ENCODE measurements around the gene SPSB1.

Gene SPSB1

DNA sequence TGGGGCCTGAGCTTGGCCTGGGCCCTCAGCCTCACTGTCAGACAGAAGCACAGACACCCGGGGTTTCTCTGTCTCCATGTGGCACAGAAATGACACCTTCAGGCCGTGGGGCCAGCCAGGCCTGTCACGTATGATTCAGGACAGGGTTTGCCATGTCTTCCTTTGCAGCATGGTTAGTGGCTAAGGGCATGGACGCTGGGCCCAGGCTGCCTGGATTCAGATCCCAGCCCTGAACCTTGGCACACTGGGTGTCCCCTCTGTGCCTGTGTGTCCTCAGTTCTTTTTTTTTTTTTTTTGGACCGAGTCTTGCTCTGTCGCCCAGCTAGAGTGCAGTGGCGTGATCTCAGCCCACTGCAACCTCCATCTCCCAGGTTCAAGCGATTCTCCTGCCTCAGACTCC, 73.6 kb downstream of the SPSB1 start:
- TF ChIP-seq, protein P1, sequence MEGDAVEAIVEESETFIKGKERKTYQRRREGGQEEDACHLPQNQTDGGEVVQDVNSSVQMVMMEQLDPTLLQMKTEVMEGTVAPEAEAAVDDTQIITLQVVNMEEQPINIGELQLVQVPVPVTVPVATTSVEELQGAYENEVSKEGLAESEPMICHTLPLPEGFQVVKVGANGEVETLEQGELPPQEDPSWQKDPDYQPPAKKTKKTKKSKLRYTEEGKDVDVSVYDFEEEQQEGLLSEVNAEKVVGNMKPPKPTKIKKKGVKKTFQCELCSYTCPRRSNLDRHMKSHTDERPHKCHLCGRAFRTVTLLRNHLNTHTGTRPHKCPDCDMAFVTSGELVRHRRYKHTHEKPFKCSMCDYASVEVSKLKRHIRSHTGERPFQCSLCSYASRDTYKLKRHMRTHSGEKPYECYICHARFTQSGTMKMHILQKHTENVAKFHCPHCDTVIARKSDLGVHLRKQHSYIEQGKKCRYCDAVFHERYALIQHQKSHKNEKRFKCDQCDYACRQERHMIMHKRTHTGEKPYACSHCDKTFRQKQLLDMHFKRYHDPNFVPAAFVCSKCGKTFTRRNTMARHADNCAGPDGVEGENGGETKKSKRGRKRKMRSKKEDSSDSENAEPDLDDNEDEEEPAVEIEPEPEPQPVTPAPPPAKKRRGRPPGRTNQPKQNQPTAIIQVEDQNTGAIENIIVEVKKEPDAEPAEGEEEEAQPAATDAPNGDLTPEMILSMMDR (conservative IDR thresholded peaks at IDR 0.05; ENCODE audit: low read depth, low read length): no peak
- no peak overlapping the region for H3K4me3 ChIP-seq (ENCODE audit: low read depth, low read length)
- no peak for DNase-seq (ENCODE audit: low read depth)

DNA sequence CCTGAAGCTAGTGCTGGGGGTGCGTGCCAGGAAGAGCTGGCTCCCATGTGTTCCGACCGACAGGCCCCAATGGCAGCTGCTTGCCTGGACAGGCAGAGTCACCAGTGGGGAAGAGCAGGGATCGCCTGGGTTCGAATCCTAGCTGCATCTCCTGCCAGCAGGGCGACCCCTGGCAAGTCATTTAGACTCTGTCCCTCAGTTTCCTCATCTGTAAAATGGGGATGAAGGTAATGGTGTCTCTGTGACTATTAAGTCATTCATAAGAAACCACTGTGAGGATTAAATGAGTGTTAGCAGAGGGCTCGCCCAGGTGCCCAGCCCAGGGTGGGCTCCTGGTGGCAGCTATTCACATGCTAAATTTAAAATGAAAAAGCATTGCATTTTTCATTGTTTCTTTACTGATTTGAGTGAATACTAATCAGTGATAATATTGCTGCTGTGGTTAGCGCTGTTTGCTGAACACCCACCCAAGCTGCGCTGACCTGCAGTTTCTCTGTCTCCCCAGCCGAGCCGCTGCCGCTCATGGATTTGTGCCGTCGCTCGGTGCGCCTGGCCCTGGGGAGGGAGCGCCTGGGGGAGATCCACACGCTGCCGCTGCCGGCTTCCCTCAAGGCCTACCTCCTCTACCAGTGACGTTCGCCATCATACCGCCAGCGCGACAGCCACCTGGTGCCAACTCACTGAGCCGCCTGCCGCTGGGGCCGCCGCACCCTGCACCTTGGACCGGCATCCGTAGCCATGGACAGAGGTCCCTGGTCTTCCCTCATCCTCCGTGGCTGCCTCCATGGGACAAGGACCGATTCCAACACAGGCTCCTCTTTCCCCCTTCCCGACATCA, 74.5 kb downstream of the SPSB1 start:
- no peak for DNase-seq (ENCODE audit: low read depth)
- H3K4me3 ChIP-seq (ENCODE audit: low read depth, low read length): no peak overlapping the region
- TF ChIP-seq, protein P1 (conservative IDR thresholded peaks at IDR 0.05; ENCODE audit: low read depth, low read length): no peak

DNA sequence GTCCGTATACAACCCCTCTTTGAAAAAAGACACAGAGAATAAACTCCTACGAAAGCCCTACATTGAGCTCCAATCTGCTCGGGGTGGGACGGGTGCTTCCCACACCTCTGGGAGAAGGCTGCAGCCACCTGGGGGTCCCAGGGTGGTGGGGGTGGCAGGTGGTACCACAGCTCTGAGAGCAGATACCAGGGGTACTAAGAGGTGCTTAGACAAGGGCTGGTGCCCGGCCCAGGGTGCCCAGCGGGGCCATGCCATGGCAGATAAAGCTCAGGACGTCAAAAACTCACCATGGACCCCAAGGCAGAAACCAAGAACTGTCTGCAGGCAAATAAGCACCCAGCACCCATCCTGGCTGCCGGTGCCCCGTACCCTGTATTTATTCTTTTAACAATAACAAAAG, 75.1 kb downstream of the SPSB1 start:
- TF ChIP-seq, protein P1 (conservative IDR thresholded peaks at IDR 0.05; ENCODE audit: low read depth, low read length): no peak
- H3K4me3 ChIP-seq (ENCODE audit: low read depth, low read length): no peak overlapping the region
- DNase-seq (ENCODE audit: low read depth): no peak

DNA sequence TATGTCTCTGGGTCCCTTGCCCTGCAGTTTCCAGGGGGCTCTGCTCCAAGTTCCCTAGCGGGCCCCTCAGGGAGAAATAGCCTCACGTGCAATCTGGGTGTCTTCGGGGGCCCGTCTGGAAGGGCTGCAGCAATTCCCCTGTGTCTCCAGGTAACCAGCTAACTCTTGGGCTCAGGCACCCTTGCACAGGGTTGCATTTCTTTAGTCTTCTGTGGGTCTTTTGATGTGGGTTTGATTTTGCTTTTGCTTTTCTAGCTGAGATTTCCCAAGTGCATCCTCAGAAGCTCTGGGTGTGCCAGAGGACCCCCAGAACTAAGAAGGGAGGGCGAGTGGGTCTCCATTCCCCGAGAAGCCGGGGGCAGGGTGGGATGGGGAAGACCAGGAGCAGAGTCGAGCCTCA, 75.7 kb downstream of the SPSB1 start:
- no peak for DNase-seq (ENCODE audit: low read depth)
- TF ChIP-seq, protein P1 (conservative IDR thresholded peaks at IDR 0.05; ENCODE audit: low read depth, low read length): no peak
- no peak overlapping the region for H3K4me3 ChIP-seq (ENCODE audit: low read depth, low read length)

DNA sequence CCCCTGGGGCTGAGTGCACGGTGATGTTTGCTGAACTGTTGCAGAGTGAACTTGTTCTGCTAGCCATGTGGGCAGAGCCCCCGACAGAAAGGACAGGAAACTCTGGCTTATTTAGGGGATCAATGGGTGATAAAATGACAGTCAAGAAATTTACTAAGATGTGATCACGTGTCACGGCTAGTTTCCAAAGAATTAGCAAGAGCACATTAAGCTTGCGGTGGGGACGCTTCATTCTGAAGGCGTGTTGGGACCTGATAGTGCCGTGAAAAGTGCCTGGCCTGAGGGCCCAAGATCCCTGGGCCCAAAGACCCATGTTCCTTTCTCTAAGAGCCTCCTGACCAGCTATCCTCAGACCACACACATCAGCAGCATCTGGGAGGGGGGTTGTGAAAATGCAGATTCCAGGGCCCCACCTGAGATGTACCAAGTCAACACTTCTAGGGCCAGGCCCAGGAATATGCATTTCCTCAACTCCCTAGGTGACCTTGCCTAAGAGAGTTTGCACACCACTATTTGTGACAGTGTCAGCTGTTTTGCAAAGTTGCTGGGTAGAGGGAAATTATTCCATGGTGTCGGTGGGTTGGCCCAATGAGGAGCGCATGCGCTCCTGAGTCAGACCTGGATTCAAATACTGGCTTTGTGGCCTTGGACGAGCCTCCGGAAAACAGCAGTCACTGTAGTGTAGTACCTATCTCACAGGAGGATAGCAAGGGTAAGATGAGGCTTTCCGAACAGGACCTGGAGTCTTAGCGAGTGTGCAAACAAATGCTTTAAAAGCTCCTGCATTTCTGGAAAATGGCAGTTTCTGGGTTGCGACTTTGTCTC, 77.5 kb downstream of the SPSB1 start:
- no peak for DNase-seq (ENCODE audit: low read depth)
- no peak overlapping the region for H3K4me3 ChIP-seq (ENCODE audit: low read depth, low read length)
- TF ChIP-seq, protein P1 (conservative IDR thresholded peaks at IDR 0.05; ENCODE audit: low read depth, low read length): no peak

DNA sequence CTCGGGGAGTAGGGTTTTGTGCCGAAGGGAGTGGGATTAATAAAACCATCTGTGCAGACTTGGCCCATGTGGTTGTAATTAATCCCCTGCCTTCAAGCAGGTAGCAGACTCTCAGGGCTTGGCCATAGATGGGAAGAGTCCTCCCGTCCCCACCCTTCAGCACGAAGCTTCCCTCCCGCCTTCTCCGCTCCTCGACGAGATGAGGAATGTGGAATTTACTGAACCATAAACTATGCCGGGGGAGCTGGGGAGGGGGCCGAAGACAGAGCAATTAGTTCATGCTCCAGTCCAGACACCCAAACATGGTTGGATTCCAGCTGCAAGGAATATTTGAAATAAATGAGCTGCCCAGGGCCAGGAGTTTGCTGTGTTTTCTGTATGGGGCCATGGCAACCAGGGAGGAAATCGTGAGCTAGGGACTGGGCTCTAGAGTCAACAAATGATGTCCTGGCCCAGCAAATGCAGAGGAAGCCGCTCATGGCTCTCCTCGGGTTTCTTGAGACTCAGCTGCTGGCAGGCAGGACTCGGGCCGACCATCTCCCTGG, 78.8 kb downstream of the SPSB1 start:
- TF ChIP-seq, protein P1 (conservative IDR thresholded peaks at IDR 0.05; ENCODE audit: low read depth, low read length): no peak
- H3K4me3 ChIP-seq (ENCODE audit: low read depth, low read length): no peak overlapping the region
- DNase-seq (ENCODE audit: low read depth): peak; percentile 75
